BLaER1 (cell line): ENCODE data around the gene MMAB.
A peak's percentile ranks its signal among the peaks of the same experiment; 100 is the strongest.

Source experiments
- H3K27ac ChIP-seq: shearing (Covaris generic); formaldehyde crosslinking; 2 replicates; pipeline ENCODE4 v1.8.1; 2022
- H3K27me3 ChIP-seq: shearing (Covaris generic); formaldehyde crosslinking; 2 replicates; pipeline ENCODE4 v1.8.1; 2022
- H3K36me3 ChIP-seq: shearing (Covaris generic); formaldehyde crosslinking; 2 replicates; pipeline ENCODE4 v1.8.1; 2022
- H3K4me1 ChIP-seq: shearing (Covaris generic); formaldehyde crosslinking; 2 replicates; pipeline ENCODE4 v1.8.1; 2022
- H3K4me2 ChIP-seq: shearing (Covaris generic); formaldehyde crosslinking; 2 replicates; pipeline ENCODE4 v1.8.1; 2022
- H3K4me3 ChIP-seq: shearing (Covaris generic); formaldehyde crosslinking; 2 replicates; pipeline ENCODE4 v1.8.1; 2022
- H3K9ac ChIP-seq: shearing (Covaris generic); formaldehyde crosslinking; 2 replicates; pipeline ENCODE4 v1.8.1; 2022
- H3K9me3 ChIP-seq: shearing (Covaris generic); formaldehyde crosslinking; 2 replicates; pipeline ENCODE4 v1.8.1; 2022
- H4K20me1 ChIP-seq: shearing (Covaris generic); formaldehyde crosslinking; 2 replicates; pipeline ENCODE4 v1.8.1; 2022
- Cebpa-rat ChIP-seq: shearing (Covaris generic); IDR thresholded peaks from 2 replicates; pipeline ENCODE4 v1.8.1; 2022

Gene MMAB

DNA sequence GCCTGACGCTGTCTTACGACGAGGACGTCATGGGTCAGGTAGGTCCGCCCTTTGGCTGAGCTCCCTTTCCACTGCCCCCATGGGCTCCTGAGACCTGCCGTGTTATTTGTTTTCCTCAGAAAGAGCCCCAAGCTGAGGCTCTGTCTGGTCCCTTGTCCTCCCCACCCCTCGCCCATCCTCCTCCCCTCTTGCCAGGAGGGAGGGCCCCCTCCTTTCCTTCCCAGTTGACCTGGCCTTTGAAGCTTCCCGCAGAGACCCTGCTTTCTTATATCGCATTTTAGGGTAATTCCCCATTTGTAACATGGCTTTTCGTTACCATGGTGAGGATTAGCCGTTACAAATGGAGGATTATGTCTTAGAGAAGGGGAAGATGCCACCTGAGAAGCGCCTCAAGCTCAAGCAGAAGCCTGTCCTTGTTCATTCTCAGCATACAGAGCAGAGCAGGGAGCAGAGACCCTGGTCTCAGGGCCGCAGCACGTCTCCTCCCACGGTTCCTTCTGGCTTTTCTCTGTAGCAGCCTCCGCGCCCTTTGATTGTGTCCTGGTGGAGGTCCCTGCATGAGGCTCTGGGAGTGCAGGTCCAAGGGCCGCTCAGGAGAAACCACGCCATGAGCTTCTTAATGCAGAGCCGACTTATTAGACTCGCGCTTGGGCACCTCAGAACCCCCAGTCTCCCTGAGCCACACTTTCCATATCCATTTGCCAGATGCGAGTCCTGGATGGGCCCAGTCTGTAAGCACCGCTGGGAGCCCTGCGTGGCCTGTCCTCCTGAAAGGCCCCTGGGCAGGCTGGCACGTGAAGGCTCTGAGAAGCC, 48.6 kb downstream of the MMAB start:
- Histone ChIP-seq H3K9me3 (no peaks in the 10 kb centered on the region), H3K27me3 (no peaks in the 10 kb centered on the region), H3K4me2 (no peak overlapping the region), H3K27ac (no peak overlapping the region), H3K4me3 (no peak overlapping the region), H4K20me1 (no peaks in the 10 kb centered on the region), H3K4me1 (no peaks in the 10 kb centered on the region), H3K36me3 (peaks cover 95% of the 10 kb centered on the region), H3K9ac (no peak overlapping the region)
- no peak for TF ChIP-seq Cebpa-rat

GRCh38 chr12:109523504-109523903, 49.8 kb downstream of the MMAB start:
- H3K9me3 ChIP-seq = no peaks in the 10 kb centered on the region
- H3K9ac ChIP-seq = 0 out of 2 replicates have a peak overlapping the region, but pooled peaks have one; percentile 3
- no peak for TF ChIP-seq Cebpa-rat
- H3K4me3 ChIP-seq = no peak overlapping the region
- no peaks in the 10 kb centered on the region for H4K20me1 ChIP-seq
- H3K4me2 ChIP-seq = no peak overlapping the region
- peaks cover 4% of the 10 kb centered on the region; the same call in 1 of the 2 replicates for H3K4me1 ChIP-seq
- no peaks in the 10 kb centered on the region for H3K27me3 ChIP-seq
- H3K27ac ChIP-seq = no peak overlapping the region
- H3K36me3 ChIP-seq = peaks cover 92% of the 10 kb centered on the region

- H3K27ac ChIP-seq = no peak overlapping the region
- no peak overlapping the region for H3K4me3 ChIP-seq
- peaks cover 4% of the 10 kb centered on the region; the same call in 1 of the 2 replicates for H3K4me1 ChIP-seq
- no peak for TF ChIP-seq Cebpa-rat
- peaks cover 92% of the 10 kb centered on the region for H3K36me3 ChIP-seq
- no peaks in the 10 kb centered on the region for H3K9me3 ChIP-seq
- no peaks in the 10 kb centered on the region for H3K27me3 ChIP-seq
- no peaks in the 10 kb centered on the region for H4K20me1 ChIP-seq
- H3K9ac ChIP-seq = no peak overlapping the region
- no peak overlapping the region for H3K4me2 ChIP-seq
Measured at GRCh38 chr12:109523071-109523470, 50.2 kb downstream of the MMAB start.

DNA sequence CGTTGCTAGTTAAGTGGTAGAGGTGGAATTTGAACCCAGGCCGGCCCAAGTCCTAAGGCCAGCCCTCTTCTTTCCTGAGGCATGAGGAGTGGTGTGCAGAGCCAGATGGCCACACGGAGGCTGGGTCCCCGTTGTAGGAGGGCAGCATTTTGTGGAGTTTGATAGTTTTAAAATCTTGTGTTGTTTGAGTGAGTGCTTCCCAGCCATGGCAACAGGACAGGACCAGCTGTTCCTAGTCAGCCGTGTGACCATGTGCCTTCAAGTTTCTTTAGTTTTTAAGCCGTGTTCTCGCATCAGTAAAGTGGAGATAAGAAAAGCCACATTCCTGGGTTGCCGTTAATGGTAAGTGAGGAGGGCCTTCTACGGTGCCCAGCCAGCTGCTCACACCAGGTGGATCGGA, 51.5 kb downstream of the MMAB start:
- peaks cover 94% of the 10 kb centered on the region for H3K36me3 ChIP-seq
- peaks cover 4% of the 10 kb centered on the region; the same call in 1 of the 2 replicates for H3K4me1 ChIP-seq
- no peak overlapping the region for H3K4me2 ChIP-seq
- H3K27ac ChIP-seq = no peak overlapping the region
- no peak for TF ChIP-seq Cebpa-rat
- no peak overlapping the region for H3K4me3 ChIP-seq
- no peaks in the 10 kb centered on the region for H3K27me3 ChIP-seq
- H3K9ac ChIP-seq = no peak overlapping the region
- no peaks in the 10 kb centered on the region for H4K20me1 ChIP-seq
- H3K9me3 ChIP-seq = no peaks in the 10 kb centered on the region

DNA sequence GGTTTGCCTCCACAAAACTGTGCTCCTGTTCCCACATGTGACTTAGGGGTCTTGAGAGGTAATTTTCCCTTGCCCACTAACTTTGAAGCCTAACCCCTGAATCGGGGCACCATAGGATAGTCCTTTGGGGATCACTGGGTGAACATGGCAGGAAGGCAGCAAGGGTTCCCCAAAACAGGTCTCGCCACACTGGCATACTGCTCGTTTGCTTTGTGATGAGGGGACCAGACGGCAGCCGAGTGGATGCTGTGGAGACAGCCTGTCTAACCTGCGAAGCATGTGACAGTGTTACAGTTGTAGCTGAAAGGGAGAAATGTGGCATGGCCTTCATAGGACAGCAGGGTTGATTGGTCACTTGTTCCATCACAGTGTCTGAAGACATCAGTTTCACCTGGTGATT, 53.5 kb downstream of the MMAB start:
- H3K9me3 ChIP-seq = no peaks in the 10 kb centered on the region
- no peak overlapping the region for H3K4me2 ChIP-seq
- no peak overlapping the region for H3K27ac ChIP-seq
- peaks cover 4% of the 10 kb centered on the region; the same call in 1 of the 2 replicates for H3K4me1 ChIP-seq
- no peak overlapping the region for H3K4me3 ChIP-seq
- H4K20me1 ChIP-seq = no peaks in the 10 kb centered on the region
- H3K27me3 ChIP-seq = no peaks in the 10 kb centered on the region
- H3K9ac ChIP-seq = no peak overlapping the region
- peaks cover 90% of the 10 kb centered on the region for H3K36me3 ChIP-seq
- TF ChIP-seq Cebpa-rat = no peak

GRCh38 chr12:109518820-109519665, 54.3 kb downstream of the MMAB start:
- no peak overlapping the region for H3K4me3 ChIP-seq

DNA sequence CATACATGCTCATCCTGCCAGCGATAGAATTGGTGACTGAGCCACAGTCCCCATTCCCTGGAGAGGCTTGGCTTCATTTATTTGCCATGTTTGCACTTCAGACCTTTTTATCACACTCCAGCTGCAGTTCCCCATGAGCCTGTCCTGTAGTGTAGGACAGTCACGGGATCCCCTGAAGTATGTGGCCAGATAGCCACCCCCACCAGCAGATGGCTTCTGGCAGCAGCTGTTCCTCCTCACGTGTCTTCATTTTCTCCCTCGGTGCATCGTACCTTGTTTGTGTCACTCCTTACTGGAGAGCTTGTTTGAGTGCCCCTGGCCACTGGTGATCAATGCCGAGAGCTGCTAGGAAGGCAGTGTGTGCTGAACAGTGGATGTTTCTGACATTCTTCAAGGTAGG, 55.7 kb downstream of the MMAB start:
- Histone ChIP-seq H4K20me1 (no peaks in the 10 kb centered on the region), H3K9me3 (no peaks in the 10 kb centered on the region), H3K36me3 (peaks cover 89% of the 10 kb centered on the region), H3K27ac (no peak overlapping the region), H3K27me3 (no peaks in the 10 kb centered on the region), H3K4me3 (no peak overlapping the region), H3K9ac (no peak overlapping the region), H3K4me2 (no peak overlapping the region), H3K4me1 (peaks cover 4% of the 10 kb centered on the region; the same call in 1 of the 2 replicates)
- no peak for TF ChIP-seq Cebpa-rat

More at GRCh38 chr12:109518820-109519665, 54.3 kb downstream of the MMAB start:
- H3K27ac ChIP-seq = no peak overlapping the region
- H3K27me3 ChIP-seq = no peaks in the 10 kb centered on the region
- H4K20me1 ChIP-seq = no peaks in the 10 kb centered on the region
- TF ChIP-seq Cebpa-rat = no peak
- H3K9me3 ChIP-seq = no peaks in the 10 kb centered on the region
- H3K36me3 ChIP-seq = peaks cover 90% of the 10 kb centered on the region
- peaks cover 4% of the 10 kb centered on the region; the same call in 1 of the 2 replicates for H3K4me1 ChIP-seq
- H3K9ac ChIP-seq = no peak overlapping the region
- H3K4me2 ChIP-seq = no peak overlapping the region

GRCh38 chr12:109513977-109514376, 59.3 kb downstream of the MMAB start:
- H3K27me3 ChIP-seq = no peaks in the 10 kb centered on the region

GRCh38 chr12:109513051-109513450, 60.3 kb downstream of the MMAB start:
- H4K20me1 ChIP-seq = no peaks in the 10 kb centered on the region
- H3K4me3 ChIP-seq = no peak overlapping the region
- peaks cover 92% of the 10 kb centered on the region for H3K36me3 ChIP-seq
- H3K4me1 ChIP-seq = no peaks in the 10 kb centered on the region
- no peak overlapping the region for H3K4me2 ChIP-seq
- TF ChIP-seq Cebpa-rat = no peak
- H3K9me3 ChIP-seq = no peaks in the 10 kb centered on the region
- no peak overlapping the region for H3K27ac ChIP-seq
- H3K9ac ChIP-seq = no peak overlapping the region
- no peaks in the 10 kb centered on the region for H3K27me3 ChIP-seq

More at GRCh38 chr12:109513977-109514376, 59.3 kb downstream of the MMAB start:
- no peak overlapping the region for H3K4me2 ChIP-seq
- H4K20me1 ChIP-seq = no peaks in the 10 kb centered on the region
- H3K36me3 ChIP-seq = peaks cover 89% of the 10 kb centered on the region
- no peak overlapping the region for H3K4me3 ChIP-seq
- TF ChIP-seq Cebpa-rat = no peak
- H3K9me3 ChIP-seq = no peaks in the 10 kb centered on the region
- H3K9ac ChIP-seq = 0 out of 2 replicates have a peak overlapping the region, but pooled peaks have one; percentile 15
- H3K27ac ChIP-seq = no peak overlapping the region
- H3K4me1 ChIP-seq = peaks cover 2% of the 10 kb centered on the region; the same call in 1 of the 2 replicates

- Histone ChIP-seq H4K20me1 (no peaks in the 10 kb centered on the region), H3K27ac (no peak overlapping the region), H3K9me3 (no peaks in the 10 kb centered on the region), H3K27me3 (no peaks in the 10 kb centered on the region), H3K36me3 (peaks cover 92% of the 10 kb centered on the region), H3K4me1 (no peaks in the 10 kb centered on the region), H3K9ac (no peak overlapping the region), H3K4me2 (no peak overlapping the region), H3K4me3 (no peak overlapping the region)
- no peak for TF ChIP-seq Cebpa-rat
Measured at GRCh38 chr12:109512608-109513007, 60.7 kb downstream of the MMAB start.
